A549 (cell line): Measurements from ENCODE around the gene SZT2. TPM values are rescaled to one million over a fixed set of nuclear protein-coding genes. Genes with fewer than 3 reads are reported as not detected.
"Not testable (repeated sequence)": the region's sequence is repeated elsewhere in the genome, so short reads cannot be mapped to it uniquely, and the experiment has no call there.

Experiments
- ATAC-seq, 2 experiments: fragments of 200-7000 bp in 1 of 2; fragments of >200 bp in 1 of 2; cut with Nextera tagmentation in 1 of 2; cut with Tn5 transposase in 1 of 2; 3 replicates each; pipeline versions ENCODE4 v1.8.0 to v1.9.1; 2018 to 2020; ENCODE audit warnings: mild to moderate bottlenecking in 1 of 2, moderate library complexity in 1 of 2
- CTCF ChIA-PET: fragments of 300-600 bp; sonication (Branson Sonifier 250); formaldehyde crosslinking; extraction: SDS; loops from one replicate; lab custom pipeline; 2021; ENCODE audit warnings: antibody characterized with exemption, inconsistent platforms; lab: Yijun Ruan, JAX
- POLR2A ChIA-PET: fragments of 350-600 bp; formaldehyde crosslinking; extraction: SDS; loops from one replicate; lab custom pipeline; 2021; ENCODE audit warnings: antibody characterized with exemption, inconsistent platforms; lab: Yijun Ruan, JAX
- DNase-seq, 2 experiments: peaks; one replicate each; pipeline versions ENCODE4 v3.0.0 to v3.0.0-alpha.2; 2011 to 2016; ENCODE audit warnings: low read depth in 1 of 2, low spot score in 1 of 2
- FAIRE-seq: peaks from 2 replicates; lab custom pipeline; 2011; peaks lifted over from hg19 to GRCh38; lab: Jason Lieb, UNC
- H3K27ac ChIP-seq, 2 experiments: fragments of >200 bp; sonication (Bioruptor Twin); formaldehyde crosslinking; 3 replicates each; pipeline ENCODE4 v1.5.1; 2016 to 2017
- H3K4me1 ChIP-seq: fragments of >200 bp; sonication (Bioruptor Twin); formaldehyde crosslinking; 3 replicates; pipeline ENCODE4 v1.6.1; 2016
- H3K4me2 ChIP-seq: fragments of >200 bp; sonication (Bioruptor Twin); formaldehyde crosslinking; 3 replicates; pipeline ENCODE4 v1.6.1; 2016
- H3K4me3 ChIP-seq: fragments of >200 bp; sonication (Bioruptor Twin); formaldehyde crosslinking; 3 replicates; pipeline ENCODE4 v1.5.1; 2016
- H3K9me3 ChIP-seq: fragments of >200 bp; sonication (Bioruptor Twin); formaldehyde crosslinking; 3 replicates; pipeline ENCODE4 v1.6.1; 2016
- BCL3 ChIP-seq: fragments of >200 bp; sonication (Bioruptor Twin); formaldehyde crosslinking; IDR thresholded peaks from 3 replicates; pipeline ENCODE4 v1.6.1; 2016
- CBX8 ChIP-seq: fragments of 200-600 bp; sonication (generic); IDR thresholded peaks from 2 replicates; pipeline ENCODE4 v1.6.1; 2016
- E2F6 ChIP-seq: IDR thresholded peaks from 2 replicates; pipeline ENCODE4 v1.6.1; 2012; ENCODE audit warnings: low read depth, borderline replicate concordance
- EP300 ChIP-seq, 2 experiments: fragments of >200 bp; sonication (Bioruptor Twin); formaldehyde crosslinking; IDR thresholded peaks; 2 replicates in 1 of 2; 3 replicates in 1 of 2; pipeline ENCODE4 v1.6.1; 2016 to 2017
- FOXS1 ChIP-seq: fragments of 250-450 bp; sonication (Bioruptor Pico); IDR thresholded peaks from 2 replicates; pipeline ENCODE4 v1.5.0; 2020; ENCODE audit warnings: mild to moderate bottlenecking, moderate library complexity
- HES2 ChIP-seq: fragments of >200 bp; sonication (Bioruptor Twin); formaldehyde crosslinking; IDR thresholded peaks from 2 replicates; pipeline ENCODE4 v1.6.1; 2016
- HOXA7 ChIP-seq: fragments of 250-450 bp; sonication (Bioruptor Pico); IDR thresholded peaks from 2 replicates; pipeline ENCODE4 v1.5.0; 2020; ENCODE audit warnings: mild to moderate bottlenecking, moderate library complexity
- HOXB13 ChIP-seq: fragments of 250-450 bp; sonication (Bioruptor Pico); IDR thresholded peaks from 2 replicates; pipeline ENCODE4 v1.5.0; 2020; ENCODE audit warnings: low read depth, mild to moderate bottlenecking, moderate library complexity
- JUN ChIP-seq, 2 experiments: fragments of >200 bp; sonication (Bioruptor Twin); formaldehyde crosslinking; IDR thresholded peaks; 2 replicates in 1 of 2; 3 replicates in 1 of 2; pipeline ENCODE4 v1.6.1; 2016 to 2017
- JUNB ChIP-seq: fragments of >200 bp; sonication (Bioruptor Twin); formaldehyde crosslinking; IDR thresholded peaks from 2 replicates; pipeline ENCODE4 v1.6.1; 2016
- KDM1A ChIP-seq: fragments of 200-600 bp; sonication (generic); IDR thresholded peaks from 2 replicates; pipeline ENCODE4 v1.6.1; 2016; ENCODE audit warnings: low read depth, mild to moderate bottlenecking
- MAX ChIP-seq: IDR thresholded peaks from 2 replicates; pipeline ENCODE4 v1.6.1; 2012
- MAZ ChIP-seq: fragments of 150-350 bp; IDR thresholded peaks from 2 replicates; pipeline ENCODE4 v1.6.1; 2014; ENCODE audit warnings: antibody characterized with exemption, low read depth, low read length, borderline replicate concordance
- MYC ChIP-seq: IDR thresholded peaks from 2 replicates; pipeline ENCODE4 v1.6.1; 2012; ENCODE audit warnings: mild to moderate bottlenecking, inconsistent platforms, low read length, improper control_type of control experiment, borderline replicate concordance
- NR3C1 ChIP-seq: fragments of >200 bp; sonication (Bioruptor Twin); formaldehyde crosslinking; IDR thresholded peaks from 3 replicates; pipeline ENCODE4 v1.6.1; 2017
- PHF8 ChIP-seq: fragments of 200-600 bp; sonication (generic); IDR thresholded peaks from 2 replicates; pipeline ENCODE4 v1.6.1; 2016; ENCODE audit warnings: low read depth, mild to moderate bottlenecking, antibody characterized with exemption, moderate library complexity, borderline replicate concordance
- POLR2A ChIP-seq: IDR thresholded peaks from 2 replicates; pipeline ENCODE4 v1.6.1; 2012; ENCODE audit warnings: mild to moderate bottlenecking, low read length
- RCOR1 ChIP-seq: fragments of 150-350 bp; IDR thresholded peaks from 2 replicates; pipeline ENCODE4 v1.6.1; 2014; ENCODE audit warnings: antibody characterized with exemption, low read length, low read depth
- RFX5 ChIP-seq: fragments of 450-650 bp; IDR thresholded peaks from 2 replicates; pipeline ENCODE4 v1.7.1; 2014; ENCODE audit warnings: antibody characterized with exemption, mild to moderate bottlenecking, moderate library complexity
- RNF2 ChIP-seq: fragments of 200-600 bp; sonication (generic); IDR thresholded peaks from 2 replicates; pipeline ENCODE4 v1.6.1; 2016; ENCODE audit warnings: low read depth, mild to moderate bottlenecking, antibody characterized with exemption, moderate library complexity, borderline replicate concordance
- SMC3 ChIP-seq: fragments of >200 bp; sonication (Bioruptor Twin); formaldehyde crosslinking; IDR thresholded peaks from 3 replicates; pipeline ENCODE4 v1.6.1; 2018; ENCODE audit warnings: inconsistent platforms
- USF2 ChIP-seq: fragments of 450-650 bp; IDR thresholded peaks from 2 replicates; pipeline ENCODE4 v1.6.1; 2014; ENCODE audit warnings: antibody characterized with exemption
- WGBS: methylation state at CpG from one replicate; pipeline ENCODE4 v1.1.6; 2017; ENCODE audit errors: missing lambda C conversion rate; 5-methylcytosine and 5-hydroxymethylcytosine counted together
- polyA plus RNA-seq, 4 experiments: library from polyadenylated mRNA; depleted of rRNA in 3 of 4; stranded (reverse); fragments of >200 nt; fragmentation: RNase III in 1 of 4; extraction: RNeasy Plus Mini Kit Qiagen cat#74134 plus additional on column Dnase treatment in 1 of 4; gene quantifications; 2 replicates in 3 of 4; 3 replicates in 1 of 4; pipeline ENCODE4 v1.2.3, GENCODE V29; 2011 to 2017

The SZT2 gene
- polyA plus RNA-seq, 2 of the 4 experiments (the other 2 are of a cell fraction): 6.1 to 6.5 TPM

- under 1% methylated on average over 7 of the region's 58 CpGs for WGBS
- peak within 1 kb of the TSS; percentile 90 for H3K4me3 ChIP-seq
- TF ChIP-seq RNF2 (peak; percentile 18; the same call in 1 of the 2 replicates), MAZ (no peak), CBX8 (no peak), PHF8 (peak; percentile 36; the same call in 1 of the 2 replicates), MYC (no peak; the same call in 1 of the 2 replicates), POLR2A (peak; percentile 82), HOXB13 (CRISPR knock-in tag) (peak; percentile 68), RFX5 (0 out of 2 replicates have a peak, but pooled peaks have one; percentile 14), USF2 (no peak), RCOR1 (no peak), BCL3 (peak; percentile 86; the same call in 2 of the 3 replicates), HOXA7 (no peak), MAX (peak; percentile 88), JUN (IDR thresholded peaks at IDR 0.05) (peak; percentile 80 to 82), E2F6 (peak; percentile 89)
- peak within 1 kb of the TSS; percentile 94 to 99 for H3K27ac ChIP-seq
- peak; percentile 72 to 84 for DNase-seq
- H3K4me2 ChIP-seq: peak within 1 kb of the TSS; percentile 99
- H3K9me3 ChIP-seq: no peaks in the 10 kb centered on the region
- ChIA-PET POLR2A (interaction anchor here (0.7 to 2.4 kb wide), 10 partner anchors 8 to 282 kb away, joined by 3 to 37 read pairs (median 4); partner anchors contain the start of genes CDC20, HYI, KDM4A and MED8), CTCF (interaction anchor here (0.7 to 2.4 kb wide), 7 partner anchors 10 to 250 kb away, joined by 3 to 10 read pairs (median 4); no protein-coding TSS in a partner anchor)
- peaks cover 50% of the 10 kb centered on the region for H3K4me1 ChIP-seq
- no peak for FAIRE-seq
- peak; percentile 83 to 85 for ATAC-seq
Observed at GRCh38 chr1:43367904-43368645, 21.6 kb upstream of the SZT2 start, which contains the start of gene ELOVL1. Gene ELOVL1 (minus strand): TSS chr1:43368011. CDS start chr1:43365609, 2,402 bp downstream.

GRCh38 chr1:43368646-43369020, 21.1 kb upstream of the SZT2 start:
- POLR2A ChIA-PET: interaction anchor here (0.7 to 2.4 kb wide), 8 partner anchors 10 to 281 kb away, joined by 3 to 37 read pairs (median 4); partner anchors contain the start of genes CDC20, HYI and KDM4A

GRCh38 chr1:43369779-43370178, 19.9 kb upstream of the SZT2 start:
- not testable (repeated sequence) for H3K9me3 ChIP-seq, ATAC-seq, H3K4me3 ChIP-seq, FAIRE-seq, DNase-seq
- H3K4me2 ChIP-seq: peak overlapping the region; percentile 98
- POLR2A ChIA-PET: interaction anchor here (0.7 kb wide), 2 partner anchors 11 to 79 kb away, joined by 3 to 5 read pairs; partner anchors contain the start of gene CDC20
- WGBS: 92% methylated on average over 6 of the region's 6 CpGs
- CTCF ChIA-PET: interaction anchor here (0.7 to 1.3 kb wide), 4 partner anchors 12 to 58 kb away, joined by 3 read pairs; partner anchors contain the start of genes CDC20 and MED8
- peaks cover 58% of the 10 kb centered on the region for H3K4me1 ChIP-seq
- peak overlapping the region in 1 of 2 experiments; percentile 86; a peak in 2 of 6 replicates for H3K27ac ChIP-seq

More at GRCh38 chr1:43368646-43369020, 21.1 kb upstream of the SZT2 start:
- H3K4me3 ChIP-seq: peak overlapping the region; percentile 90
- no peak for FAIRE-seq
- TF ChIP-seq EP300 (IDR thresholded peaks at IDR 0.05) (no peak), FOXS1 (CRISPR knock-in tag) (no peak), PHF8 (no peak), NR3C1 (no peak), USF2 (no peak), JUNB (no peak), MAX (no peak), SMC3 (no peak), KDM1A (no peak), HES2 (no peak)
- TF ChIP-seq, all 56 proteins: peak for 0
- H3K4me2 ChIP-seq: peak overlapping the region; percentile 98
- CTCF ChIA-PET: interaction anchor here (0.7 to 2.4 kb wide), 7 partner anchors 9 to 250 kb away, joined by 3 to 10 read pairs (median 4); no protein-coding TSS in a partner anchor
- H3K27ac ChIP-seq: peak overlapping the region; percentile 94 to 99
- peaks cover 50% of the 10 kb centered on the region for H3K4me1 ChIP-seq
- no peaks in the 10 kb centered on the region for H3K9me3 ChIP-seq
- DNase-seq: no peak
- no peak for ATAC-seq
- WGBS: 7% methylated on average over 6 of the region's 6 CpGs
